GM18868 (cell line): ENCODE results near the gene CDK14.
"Not testable (repeated sequence)": the region's sequence is repeated elsewhere in the genome, so short reads cannot be mapped to it uniquely, and the experiment has no call there.

ENCODE experiments used
- ATAC-seq: cut with Tn5 transposase; IDR thresholded peaks from one replicate; pipeline ENCODE4 v1.9.1; 2021; ENCODE audit warnings: mild to moderate bottlenecking, moderate library complexity; ENCODE audit not compliant: unreplicated experiment

Gene CDK14

DNA sequence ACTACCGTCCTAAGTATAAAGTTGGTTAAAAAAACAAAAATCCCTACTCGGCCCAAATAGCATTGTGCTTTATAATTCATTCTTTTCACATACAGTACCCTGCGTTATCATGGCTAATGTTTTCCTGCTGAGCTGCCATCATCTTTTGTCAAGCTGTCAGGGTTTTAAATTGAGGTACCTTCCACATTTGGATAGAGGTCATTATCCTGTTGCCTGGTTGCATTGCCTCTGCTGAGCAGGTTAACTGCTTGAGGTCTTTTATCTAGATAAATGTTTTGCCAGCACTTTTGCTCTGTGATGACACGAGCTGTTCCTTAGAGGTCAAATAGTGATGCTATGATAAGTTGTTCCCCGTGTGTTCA is 573.7 kb downstream of the CDK14 start:
- ATAC-seq, result no peak

DNA sequence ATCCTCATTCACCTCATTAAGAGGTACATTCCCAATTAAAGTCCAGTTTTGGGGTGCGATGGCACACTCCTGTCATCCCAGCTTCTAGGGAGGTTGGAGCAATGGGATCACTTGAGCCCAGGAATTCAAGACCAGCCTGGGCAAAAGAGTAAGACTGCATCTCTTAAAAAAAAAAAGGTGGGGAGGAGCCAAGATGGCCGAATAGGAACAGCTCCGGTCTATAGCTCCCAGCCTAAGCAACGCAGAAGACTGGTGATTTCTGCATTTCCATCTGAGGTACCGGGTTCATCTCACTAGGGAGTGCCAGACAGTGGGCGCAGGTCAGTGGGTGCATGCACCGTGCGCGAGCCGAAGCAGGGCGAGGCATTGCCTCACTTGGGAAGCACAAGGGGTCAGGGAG is 577.1 kb downstream of the CDK14 start:
- ATAC-seq, result not testable (repeated sequence)

DNA sequence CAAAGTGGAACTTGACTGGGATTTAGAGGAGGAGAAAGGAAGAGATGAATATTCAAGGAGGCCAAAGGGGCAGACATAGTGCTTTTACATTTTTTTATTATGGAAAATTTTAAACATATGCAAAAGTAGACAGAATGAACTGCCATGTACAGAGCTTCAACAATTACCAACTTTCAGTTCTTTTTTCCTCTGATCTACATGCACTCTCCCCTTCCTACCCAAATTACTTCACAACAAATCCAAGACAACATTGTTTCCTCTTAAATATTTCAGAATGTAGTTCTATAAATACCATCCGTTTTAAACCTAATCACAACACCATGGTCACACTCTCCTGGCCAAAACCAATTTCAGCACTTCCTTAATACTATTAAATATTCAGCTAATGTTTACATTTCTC is 584.6 kb downstream of the CDK14 start:
- ATAC-seq, result no peak

DNA sequence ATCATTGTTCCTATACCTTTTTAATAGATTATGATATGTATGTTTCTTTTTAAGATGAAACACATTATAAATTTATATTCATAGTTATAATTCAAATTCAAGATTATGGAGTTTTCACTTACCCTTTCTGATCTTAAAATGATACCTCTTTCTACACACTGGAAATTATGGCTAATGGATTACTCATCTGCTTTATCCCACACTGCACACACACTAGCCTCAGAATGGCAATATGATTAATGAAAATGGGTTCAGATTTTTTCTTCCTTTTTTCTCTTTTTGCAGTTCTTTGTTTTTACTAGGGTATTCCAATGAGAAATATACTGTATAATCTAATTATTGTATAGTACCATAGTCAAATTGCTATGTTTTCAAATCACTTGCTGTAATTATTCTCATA is 585.8 kb downstream of the CDK14 start:
- no peak for ATAC-seq

DNA sequence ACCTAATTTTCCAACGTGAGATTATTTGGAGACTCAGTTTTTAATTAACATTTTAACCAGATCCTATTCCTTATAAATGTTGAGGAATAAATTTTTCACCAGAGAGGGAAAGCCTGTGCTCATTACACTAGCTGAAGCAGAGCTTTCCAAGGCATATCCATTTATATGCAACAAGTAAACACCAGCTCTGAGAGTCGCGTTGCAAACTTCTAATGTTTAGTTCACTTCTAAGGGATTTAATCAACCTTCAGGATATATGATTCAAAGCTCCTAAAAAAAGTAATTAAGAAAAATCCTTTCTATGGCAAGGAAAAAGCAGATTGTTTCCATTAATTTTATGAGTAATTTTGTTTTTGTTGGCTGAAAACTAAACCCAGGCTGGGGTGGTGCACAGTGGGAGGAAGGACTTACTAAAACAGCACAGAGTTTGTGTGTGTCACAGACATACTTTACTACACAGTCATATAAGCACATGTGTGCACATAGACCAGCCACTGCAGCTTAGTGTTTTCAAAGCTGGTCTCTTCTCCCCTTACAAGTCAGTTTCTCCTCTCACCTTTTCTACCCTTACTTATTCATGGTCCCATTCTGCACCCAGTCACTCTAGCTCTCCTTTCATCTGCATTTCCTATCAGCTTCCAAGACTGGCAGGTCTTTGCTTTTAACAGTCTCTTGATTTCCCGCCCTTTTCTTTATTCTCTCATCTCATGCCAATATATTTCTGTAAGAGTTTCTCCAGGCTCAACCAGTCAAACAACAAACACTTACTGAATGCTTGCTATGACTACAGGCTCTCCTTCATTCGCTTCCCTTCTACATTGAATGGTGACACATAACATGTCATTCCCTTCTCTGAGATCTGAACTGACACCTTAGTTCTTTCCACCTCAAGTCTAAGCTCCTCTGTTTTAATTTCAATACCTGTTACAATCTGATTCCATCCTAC is 587.0 kb downstream of the CDK14 start:
- no peak for ATAC-seq

DNA sequence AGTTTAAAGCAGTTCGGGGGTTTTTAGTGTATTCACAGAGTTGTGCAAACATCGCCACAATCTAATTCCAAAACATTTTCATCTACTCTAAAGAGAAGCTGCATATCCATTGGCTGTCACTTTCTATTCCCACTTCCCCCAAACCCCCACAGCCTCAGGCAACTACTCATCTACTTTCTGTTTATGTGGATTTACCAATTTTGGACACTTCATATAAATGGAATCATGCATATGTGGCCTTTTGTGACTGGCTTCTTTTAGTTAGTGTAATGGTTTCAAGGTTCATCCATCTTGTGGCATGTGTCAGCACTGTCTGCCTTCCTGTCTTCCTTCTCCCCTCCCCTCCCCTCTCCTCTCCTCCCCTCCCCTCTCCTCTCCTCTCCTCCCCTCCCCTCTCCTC is 589.6 kb downstream of the CDK14 start:
- no peak for ATAC-seq

DNA sequence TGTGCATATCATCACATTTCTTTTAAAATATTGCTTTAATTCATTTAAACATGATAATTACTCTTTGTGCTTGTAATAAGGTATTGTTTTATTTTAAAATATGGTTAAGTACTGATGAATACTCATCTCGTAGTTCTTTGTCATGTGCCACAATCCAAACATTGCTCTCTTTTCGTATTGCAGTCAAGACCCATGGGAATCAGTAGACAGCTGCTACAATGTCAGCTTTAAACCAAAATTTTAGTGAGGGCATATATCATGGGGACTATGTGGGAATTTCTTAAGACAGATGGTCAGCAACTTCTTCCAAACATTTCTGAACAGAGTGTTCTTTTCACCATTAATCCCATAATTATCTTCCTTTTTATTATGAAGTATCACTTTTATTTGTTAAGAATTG is 590.9 kb downstream of the CDK14 start:
- no peak for ATAC-seq

DNA sequence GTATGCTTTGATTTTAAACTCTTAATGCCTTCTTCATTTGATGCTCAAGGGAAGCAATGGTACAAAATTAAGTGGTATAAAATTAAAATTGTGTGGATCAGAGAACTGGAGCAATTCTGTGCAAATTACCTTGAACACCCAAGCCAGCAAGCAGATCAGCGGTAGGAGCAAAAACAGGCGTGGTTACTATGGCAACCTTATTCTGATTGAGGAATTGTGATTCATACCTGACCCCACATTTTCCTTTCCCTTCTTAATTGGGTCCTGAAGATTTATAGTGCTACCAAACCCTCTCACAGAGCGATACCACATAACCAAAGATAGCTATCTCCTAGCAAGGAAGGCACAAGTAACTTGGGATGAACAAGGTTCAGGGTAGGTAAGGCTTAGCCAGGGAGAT is 595.6 kb downstream of the CDK14 start:
- no peak for ATAC-seq

DNA sequence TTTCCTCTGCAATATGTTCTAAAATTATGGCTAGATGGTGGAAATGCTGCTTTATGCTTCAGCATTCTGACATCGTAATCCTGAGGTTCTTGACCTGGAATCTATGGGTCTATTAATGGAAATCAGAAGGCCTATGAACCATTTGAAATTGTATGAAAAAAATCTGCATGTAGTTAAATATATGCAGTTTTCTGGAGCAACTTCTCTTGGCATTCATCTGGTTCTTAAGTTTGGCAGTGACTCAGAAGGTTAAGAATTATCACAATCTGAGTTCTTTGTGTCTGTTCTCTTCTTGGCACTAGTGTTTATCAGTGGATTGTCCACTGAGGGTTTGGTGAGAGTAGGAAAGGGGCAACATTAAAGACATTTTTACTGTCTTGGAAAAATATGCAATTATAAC is 597.0 kb downstream of the CDK14 start:
- ATAC-seq, result no peak

DNA sequence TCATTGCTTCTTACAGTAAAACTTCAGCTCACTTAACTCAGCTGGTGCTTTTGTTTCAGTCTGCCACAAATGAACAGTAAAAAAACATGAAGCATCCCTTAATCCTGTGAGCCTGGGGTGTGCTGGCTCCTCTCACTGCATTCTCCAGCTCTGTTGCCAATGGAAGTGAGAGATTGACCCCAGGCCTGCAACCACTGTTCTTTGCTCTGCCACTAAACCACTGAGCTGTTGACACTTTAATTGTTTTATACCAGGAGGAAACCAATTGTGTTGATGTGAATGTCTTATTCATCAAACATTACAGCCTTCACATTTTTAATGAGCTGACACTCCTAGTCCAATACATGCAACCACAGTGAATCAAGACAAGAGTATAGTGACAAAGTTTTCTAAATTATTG is 598.7 kb downstream of the CDK14 start:
- no peak for ATAC-seq

DNA sequence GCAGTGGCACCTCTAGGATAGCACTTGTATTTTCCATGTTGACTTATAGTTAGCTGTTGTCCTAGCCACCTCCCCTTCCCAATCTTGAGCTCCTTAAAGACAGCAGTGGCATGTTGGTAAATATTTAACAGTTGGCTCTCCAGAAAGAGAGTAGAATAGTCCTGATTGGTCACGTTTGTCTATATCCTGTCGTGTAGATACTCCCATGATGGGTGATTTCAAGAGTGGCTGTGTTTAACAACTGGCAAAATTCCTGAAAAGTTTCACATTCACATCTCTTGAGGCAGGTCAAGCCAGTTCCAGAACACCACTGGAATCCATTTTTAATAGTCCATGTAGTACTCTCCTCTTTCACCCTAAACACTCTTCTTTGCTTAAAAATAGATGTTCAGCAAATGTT is 599.9 kb downstream of the CDK14 start:
- ATAC-seq, result no peak

DNA sequence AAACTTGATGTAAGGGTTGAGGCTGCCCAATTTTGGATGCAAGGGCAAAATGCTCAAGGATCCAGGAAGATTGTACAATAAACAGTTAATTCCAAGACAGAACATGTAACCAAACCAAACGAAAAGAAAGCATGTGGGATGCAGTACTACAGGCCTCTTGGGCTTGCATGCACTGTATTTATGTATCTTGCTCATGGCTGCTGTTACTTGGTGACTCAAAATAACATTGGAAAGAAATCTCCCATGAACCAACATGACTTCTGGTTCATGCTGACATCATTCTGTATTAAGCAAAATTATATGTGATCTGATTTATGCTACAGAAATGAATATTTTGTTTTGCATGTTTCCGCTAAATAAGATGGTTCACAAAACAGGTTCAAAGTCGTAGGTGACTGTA is 602.2 kb downstream of the CDK14 start:
- no peak for ATAC-seq

DNA sequence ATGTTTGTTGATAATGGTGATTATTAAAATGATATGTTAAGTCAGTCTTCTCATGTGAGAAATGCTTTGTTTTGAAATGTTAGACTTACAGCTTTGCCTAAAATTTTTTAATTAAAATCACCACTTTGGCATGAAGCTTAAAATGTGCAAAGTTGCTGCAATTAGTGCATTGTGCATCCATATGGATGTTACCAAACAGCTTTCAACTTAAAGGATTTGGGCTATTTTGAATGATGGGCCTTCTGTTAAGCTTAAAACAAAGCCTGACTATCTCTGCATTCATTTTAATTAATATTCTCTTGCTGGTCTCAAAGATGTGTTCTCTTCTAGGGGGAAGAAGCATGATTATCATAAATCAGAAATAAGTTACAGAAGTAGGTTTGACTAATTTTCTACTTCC is 603.5 kb downstream of the CDK14 start:
- ATAC-seq, result no peak

DNA sequence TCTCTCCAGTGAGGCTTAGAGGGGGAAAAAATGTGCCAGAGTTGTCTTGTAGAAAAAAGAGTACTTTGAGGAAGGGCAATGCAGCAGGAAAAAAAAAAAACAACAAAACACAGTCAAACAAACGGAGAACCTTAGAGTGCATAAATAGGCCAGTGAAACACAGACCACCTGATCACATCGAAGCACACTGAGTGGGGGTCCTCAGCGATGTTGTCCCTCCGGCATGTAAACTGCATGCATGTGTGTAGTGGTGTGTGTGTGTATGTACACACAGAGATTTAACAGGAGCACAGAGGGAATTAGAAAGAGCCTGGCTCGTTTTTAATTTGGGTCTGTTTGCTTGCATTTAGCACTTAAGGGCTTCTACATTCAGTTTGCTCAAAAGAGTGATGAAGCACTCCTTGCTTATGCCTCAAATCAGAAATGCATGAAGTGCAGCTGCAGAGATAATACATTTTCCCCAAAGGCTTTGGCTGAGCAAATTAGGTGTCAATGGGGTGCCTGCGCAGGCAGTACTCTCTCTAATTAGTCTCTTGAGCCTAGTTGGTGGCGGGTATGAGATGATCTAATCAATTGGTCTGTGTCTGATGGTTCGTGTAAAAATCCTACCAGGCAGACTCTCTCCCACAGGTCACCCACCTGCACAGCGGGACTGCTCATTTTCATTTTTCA is 605.5 kb downstream of the CDK14 start:
- ATAC-seq, result no peak

DNA sequence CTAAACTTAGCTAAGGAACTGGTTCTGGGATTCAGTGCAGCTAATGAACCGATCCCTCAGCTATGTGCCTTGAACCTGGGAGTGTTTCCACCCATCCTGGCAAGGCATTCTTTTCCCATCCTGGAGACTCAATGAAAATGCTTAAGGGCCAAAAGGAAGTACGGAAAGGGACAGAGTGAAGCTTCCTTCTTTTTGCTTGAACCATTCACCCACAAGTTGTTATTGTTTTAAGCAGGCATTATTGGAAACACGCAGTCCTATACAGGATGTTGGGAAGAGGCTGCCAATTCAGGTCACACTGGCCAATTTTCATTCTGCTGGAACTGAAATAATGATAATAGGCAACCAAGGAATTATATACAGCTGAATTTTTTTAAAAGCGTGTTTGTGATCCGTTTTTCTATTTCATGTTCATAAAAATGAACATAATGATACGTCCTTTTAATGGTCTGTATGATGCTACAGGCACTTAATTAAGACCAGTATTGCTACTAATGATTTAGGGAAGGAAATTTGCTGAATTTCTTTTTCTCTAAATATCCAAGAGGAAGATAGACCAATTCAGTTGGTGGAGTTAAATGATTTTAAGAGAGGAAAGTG is 610.3 kb downstream of the CDK14 start:
- no peak for ATAC-seq

DNA sequence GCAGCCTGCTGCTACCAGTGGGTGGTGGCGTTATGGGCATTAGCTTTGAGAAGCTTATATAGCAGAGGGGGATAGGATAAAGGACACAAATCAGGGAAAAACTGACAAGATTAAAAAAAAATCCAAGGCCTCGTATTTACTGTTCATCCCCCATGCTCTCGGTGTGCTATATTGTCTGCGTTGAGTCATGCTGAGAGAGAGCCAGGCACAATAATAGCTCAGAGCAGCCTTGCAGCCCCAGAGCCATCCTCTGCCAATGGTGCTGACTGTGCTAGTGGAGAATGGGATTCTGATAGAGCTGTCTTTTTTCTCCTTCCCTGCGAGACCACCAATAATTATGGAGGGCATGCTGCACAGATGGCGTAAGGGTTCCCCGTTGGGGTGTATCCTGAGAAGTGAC is 616.5 kb downstream of the CDK14 start:
- ATAC-seq, result no peak

DNA sequence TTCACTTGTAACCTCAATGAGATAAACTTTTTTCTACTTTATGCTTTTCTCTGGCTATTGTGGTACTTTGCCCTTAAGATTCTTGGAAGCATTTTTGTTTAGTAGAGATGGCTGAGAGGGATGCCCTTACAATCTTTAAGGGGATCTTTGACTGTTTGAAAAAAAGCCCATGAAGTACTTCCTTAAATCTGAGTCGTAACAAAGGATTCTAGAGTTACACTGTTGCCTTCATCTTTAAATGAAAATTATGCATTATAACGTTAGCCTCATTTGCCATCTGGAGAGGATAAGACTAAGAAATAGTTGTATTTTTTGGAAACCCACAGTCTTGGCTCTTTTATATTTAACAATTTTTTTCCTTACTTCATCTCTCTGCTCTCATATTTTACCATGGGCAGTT is 630.3 kb downstream of the CDK14 start:
- ATAC-seq, result no peak

DNA sequence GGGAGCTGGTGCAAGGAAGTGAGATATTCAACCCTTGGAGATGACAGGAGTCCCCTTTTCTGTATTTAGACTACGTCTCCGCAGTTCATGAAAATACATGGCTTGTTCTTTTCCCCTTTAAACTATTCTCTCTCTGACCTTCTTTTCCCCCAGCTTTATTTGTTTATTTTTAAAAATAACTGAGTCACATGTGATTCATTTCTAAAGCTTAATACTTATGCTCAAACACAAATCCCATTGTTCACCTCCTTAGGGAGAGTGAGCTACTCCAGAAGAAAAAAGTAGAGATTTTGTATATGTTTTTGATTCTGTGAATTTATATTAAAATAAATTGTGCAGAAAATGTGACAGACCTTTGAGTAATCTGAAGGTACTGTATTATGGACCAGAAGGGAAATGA is 632.2 kb downstream of the CDK14 start:
- ATAC-seq, result no peak

DNA sequence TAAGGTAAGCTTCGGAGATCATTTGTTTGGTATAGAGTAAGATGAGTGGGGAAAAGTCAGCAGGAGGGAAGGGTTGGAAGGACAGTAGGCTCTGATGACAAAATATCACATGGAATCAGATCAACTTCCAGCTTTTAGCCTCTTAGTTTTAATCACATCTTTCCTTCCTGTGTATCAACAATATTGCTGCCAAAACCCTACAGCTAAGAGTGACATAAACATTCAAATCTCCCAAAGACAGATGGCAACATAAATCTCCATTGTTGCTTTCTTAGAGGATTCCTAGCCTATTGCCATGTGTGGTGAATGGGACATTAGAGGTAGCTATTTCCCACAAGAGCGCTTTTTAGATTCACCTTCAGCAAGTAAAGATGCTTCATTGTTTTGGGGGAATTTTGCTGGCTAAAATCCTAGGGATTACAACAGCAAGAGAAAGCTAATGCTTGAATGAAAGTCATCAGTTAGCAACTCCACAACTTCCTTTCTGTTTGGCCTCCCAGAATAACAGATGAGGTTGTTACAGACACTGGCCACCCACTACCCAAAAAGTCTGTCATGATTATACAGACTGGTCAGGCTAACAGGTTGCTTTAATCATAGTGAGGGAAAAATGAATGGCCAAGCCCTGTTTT is 632.9 kb downstream of the CDK14 start:
- ATAC-seq, result no peak

DNA sequence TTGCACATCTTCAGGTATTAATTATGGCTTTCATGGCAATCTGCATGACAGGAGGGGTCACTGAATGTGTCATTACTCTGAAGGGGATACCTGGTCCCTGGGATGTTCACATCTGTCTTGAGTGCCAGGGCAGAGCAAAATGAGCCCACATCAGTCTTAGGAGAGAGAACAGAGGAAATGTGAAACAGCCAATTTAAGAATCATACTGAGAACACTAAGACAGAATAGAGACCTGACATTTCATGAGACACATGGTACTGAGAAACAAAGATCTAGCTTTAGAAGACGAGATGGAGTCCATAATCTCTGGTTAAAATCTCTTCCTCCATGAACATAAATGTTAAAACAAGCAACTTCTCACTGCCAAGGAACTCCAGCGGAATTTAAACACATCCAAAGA is 634.0 kb downstream of the CDK14 start:
- ATAC-seq, result no peak

DNA sequence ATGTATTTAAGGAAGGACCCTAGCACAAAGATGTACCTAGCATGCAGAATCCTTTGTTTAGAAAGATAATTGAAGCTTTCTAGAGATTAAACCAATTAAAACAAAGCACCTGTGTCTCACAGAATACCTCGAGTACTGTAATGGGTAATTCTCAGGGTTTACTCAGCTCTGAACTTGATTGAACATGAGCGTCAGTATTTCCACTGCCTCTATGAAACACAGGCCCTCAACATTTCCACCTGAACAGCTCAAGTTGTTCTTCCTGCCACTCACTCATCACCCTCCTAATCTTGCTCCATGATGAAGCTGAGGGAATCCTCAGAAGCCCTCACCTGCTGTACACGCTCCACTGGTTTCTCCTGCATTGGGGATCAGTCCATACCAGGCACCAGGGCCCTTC is 634.4 kb downstream of the CDK14 start:
- ATAC-seq, result no peak

DNA sequence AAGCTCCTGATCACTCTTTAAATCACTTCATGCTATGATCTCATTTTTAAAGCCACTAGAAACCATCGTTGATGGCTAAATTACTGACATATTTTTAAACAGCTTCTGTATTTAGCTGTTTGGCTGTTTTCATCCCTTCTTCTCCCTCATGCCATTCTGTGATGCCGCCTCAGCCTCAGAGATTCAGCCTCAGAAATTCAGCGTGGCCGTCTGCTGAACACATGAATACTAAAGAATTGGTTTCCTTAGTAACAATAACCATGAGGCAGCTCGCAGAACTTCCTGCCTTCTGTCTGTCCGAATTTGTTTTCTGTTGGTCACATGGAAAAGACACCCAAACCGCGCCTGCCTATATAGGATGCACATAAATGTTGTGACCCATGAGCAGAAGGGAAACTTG is 637.1 kb downstream of the CDK14 start:
- no peak for ATAC-seq
